ENCODE measurements around the gene TENT4B. TPM values are rescaled to one million over a fixed set of nuclear protein-coding genes. Genes with fewer than 3 reads are reported as not detected.

Gene TENT4B
- polyA plus RNA-seq, 1 of the 3 experiments (the other 2 are of a cell fraction), result 5.6 TPM

DNA sequence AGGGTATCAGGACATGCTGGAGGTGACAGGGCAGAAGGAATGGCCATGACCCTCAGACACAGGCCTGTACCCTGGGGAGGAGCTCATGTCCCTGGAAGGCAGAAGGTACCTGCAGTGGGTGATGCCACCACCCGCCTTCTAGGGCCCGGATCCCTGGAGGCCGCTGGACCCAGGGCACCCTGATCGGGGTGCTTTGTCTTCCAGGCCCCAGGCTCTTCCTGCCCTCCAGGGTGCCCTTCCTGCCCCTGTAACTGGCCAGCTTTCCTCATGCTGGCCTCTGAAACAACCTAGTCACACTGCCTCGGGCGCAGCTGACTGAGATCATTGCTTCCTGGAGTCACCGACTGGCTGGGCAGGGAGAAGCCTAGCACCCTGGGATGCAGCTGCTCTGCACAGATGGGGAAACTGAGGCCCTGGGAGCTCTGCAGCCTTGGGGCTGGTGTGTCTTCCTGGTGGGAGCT lies 119.0 kb downstream of the TENT4B start:
- Histone ChIP-seq H3F3A (replicated peaks; ENCODE audit: insufficient read depth) (no peaks in the 10 kb centered on the region), H4K20me1 (ENCODE audit: insufficient read depth) (peaks cover 3% of the 10 kb centered on the region; the same call in 1 of the 2 replicates), H3K9ac (no peak overlapping the region), H3K27me3 (ENCODE audit: insufficient read depth) (no peaks in the 10 kb centered on the region), H3K9me3 (no peaks in the 10 kb centered on the region), H3K36me3 (replicated peaks in 1 of 2; ENCODE audit: control insufficient read depth in 1 of 2, insufficient read depth in 2 of 2, low read length in 1 of 2) (no peaks in the 10 kb centered on the region), H2AFZ (ENCODE audit: low read depth) (no peak overlapping the region), H3K79me2 (ENCODE audit: insufficient read depth) (peaks cover 16% of the 10 kb centered on the region), H3K9me2 (no peaks in the 10 kb centered on the region), H3K4me3 (ENCODE audit: low read depth in 2 of 2, low read length in 1 of 2) (no peak overlapping the region), H3K4me2 (no peak overlapping the region), H3K27ac (ENCODE audit: low read depth in 2 of 2, low read length in 1 of 2) (no peak overlapping the region), H3K4me1 (ENCODE audit: control insufficient read depth in 1 of 2, insufficient read depth in 2 of 2, low read depth in 1 of 2, low read length in 1 of 2) (peaks cover 3 to 25% of the 10 kb centered on the region in 2 experiments; a peak in 2 of 4 replicates)
- POLR2A ChIA-PET, result no interaction called here
- WGBS (ENCODE audit: low lambda C conversion rate), result 96% methylated on average over 7 of the region's 7 CpGs
- CTCF ChIA-PET, result interaction anchor here (0.7 to 1.1 kb wide), 3 partner anchors 12 to 247 kb away, joined by 3 to 4 read pairs (median 4); partner anchors contain the start of gene CNEP1R1
- TF ChIP-seq MXI1 (IDR thresholded peaks at IDR 0.05; ENCODE audit: low read depth, low read length) (no peak), TAF1 (IDR thresholded peaks at IDR 0.05; ENCODE audit: borderline replicate concordance, low read depth, low read length) (no peak), GABPA (IDR thresholded peaks at IDR 0.05; ENCODE audit: low read depth) (no peak), FOSL2 (IDR thresholded peaks at IDR 0.05; ENCODE audit: borderline replicate concordance, low read depth) (no peak), GATA2 (CRISPR knock-in tag; IDR thresholded peaks at IDR 0.05) (no peak), RXRA (IDR thresholded peaks at IDR 0.05; ENCODE audit: borderline replicate concordance, low read depth) (no peak), TCF12 (IDR thresholded peaks at IDR 0.05) (no peak), SMC3 (IDR thresholded peaks at IDR 0.05; ENCODE audit: low read depth, low read length) (no peak), POLR2AphosphoS5 (IDR thresholded peaks at IDR 0.05; ENCODE audit: low read depth, low read length) (no peak), FOXM1 (IDR thresholded peaks at IDR 0.05; ENCODE audit: low read depth) (no peak), RAD21 (IDR thresholded peaks at IDR 0.05; ENCODE audit: low read length) (no peak), MEF2A (IDR thresholded peaks at IDR 0.05; ENCODE audit: borderline replicate concordance, low read depth) (no peak), ELF1 (IDR thresholded peaks at IDR 0.05) (no peak), FOXJ3 (CRISPR knock-in tag; IDR thresholded peaks at IDR 0.05) (no peak)
- TF ChIP-seq, protein P1, sequence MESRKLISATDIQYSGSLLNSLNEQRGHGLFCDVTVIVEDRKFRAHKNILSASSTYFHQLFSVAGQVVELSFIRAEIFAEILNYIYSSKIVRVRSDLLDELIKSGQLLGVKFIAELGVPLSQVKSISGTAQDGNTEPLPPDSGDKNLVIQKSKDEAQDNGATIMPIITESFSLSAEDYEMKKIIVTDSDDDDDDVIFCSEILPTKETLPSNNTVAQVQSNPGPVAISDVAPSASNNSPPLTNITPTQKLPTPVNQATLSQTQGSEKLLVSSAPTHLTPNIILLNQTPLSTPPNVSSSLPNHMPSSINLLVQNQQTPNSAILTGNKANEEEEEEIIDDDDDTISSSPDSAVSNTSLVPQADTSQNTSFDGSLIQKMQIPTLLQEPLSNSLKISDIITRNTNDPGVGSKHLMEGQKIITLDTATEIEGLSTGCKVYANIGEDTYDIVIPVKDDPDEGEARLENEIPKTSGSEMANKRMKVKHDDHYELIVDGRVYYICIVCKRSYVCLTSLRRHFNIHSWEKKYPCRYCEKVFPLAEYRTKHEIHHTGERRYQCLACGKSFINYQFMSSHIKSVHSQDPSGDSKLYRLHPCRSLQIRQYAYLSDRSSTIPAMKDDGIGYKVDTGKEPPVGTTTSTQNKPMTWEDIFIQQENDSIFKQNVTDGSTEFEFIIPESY (IDR thresholded peaks at IDR 0.05; ENCODE audit: borderline replicate concordance, low read depth), result no peak
- TF ChIP-seq, protein P2, sequence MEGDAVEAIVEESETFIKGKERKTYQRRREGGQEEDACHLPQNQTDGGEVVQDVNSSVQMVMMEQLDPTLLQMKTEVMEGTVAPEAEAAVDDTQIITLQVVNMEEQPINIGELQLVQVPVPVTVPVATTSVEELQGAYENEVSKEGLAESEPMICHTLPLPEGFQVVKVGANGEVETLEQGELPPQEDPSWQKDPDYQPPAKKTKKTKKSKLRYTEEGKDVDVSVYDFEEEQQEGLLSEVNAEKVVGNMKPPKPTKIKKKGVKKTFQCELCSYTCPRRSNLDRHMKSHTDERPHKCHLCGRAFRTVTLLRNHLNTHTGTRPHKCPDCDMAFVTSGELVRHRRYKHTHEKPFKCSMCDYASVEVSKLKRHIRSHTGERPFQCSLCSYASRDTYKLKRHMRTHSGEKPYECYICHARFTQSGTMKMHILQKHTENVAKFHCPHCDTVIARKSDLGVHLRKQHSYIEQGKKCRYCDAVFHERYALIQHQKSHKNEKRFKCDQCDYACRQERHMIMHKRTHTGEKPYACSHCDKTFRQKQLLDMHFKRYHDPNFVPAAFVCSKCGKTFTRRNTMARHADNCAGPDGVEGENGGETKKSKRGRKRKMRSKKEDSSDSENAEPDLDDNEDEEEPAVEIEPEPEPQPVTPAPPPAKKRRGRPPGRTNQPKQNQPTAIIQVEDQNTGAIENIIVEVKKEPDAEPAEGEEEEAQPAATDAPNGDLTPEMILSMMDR (IDR thresholded peaks at IDR 0.05), result no peak
- TF ChIP-seq, protein P3, sequence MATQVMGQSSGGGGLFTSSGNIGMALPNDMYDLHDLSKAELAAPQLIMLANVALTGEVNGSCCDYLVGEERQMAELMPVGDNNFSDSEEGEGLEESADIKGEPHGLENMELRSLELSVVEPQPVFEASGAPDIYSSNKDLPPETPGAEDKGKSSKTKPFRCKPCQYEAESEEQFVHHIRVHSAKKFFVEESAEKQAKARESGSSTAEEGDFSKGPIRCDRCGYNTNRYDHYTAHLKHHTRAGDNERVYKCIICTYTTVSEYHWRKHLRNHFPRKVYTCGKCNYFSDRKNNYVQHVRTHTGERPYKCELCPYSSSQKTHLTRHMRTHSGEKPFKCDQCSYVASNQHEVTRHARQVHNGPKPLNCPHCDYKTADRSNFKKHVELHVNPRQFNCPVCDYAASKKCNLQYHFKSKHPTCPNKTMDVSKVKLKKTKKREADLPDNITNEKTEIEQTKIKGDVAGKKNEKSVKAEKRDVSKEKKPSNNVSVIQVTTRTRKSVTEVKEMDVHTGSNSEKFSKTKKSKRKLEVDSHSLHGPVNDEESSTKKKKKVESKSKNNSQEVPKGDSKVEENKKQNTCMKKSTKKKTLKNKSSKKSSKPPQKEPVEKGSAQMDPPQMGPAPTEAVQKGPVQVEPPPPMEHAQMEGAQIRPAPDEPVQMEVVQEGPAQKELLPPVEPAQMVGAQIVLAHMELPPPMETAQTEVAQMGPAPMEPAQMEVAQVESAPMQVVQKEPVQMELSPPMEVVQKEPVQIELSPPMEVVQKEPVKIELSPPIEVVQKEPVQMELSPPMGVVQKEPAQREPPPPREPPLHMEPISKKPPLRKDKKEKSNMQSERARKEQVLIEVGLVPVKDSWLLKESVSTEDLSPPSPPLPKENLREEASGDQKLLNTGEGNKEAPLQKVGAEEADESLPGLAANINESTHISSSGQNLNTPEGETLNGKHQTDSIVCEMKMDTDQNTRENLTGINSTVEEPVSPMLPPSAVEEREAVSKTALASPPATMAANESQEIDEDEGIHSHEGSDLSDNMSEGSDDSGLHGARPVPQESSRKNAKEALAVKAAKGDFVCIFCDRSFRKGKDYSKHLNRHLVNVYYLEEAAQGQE (IDR thresholded peaks at IDR 0.05; ENCODE audit: low read depth, low read length), result no peak
- no peak for DNase-seq

Measured in SK-N-SH (cell line).